NCI-H1048 (cell line): ENCODE results near the gene CMC4.

Source experiments
- DNase-seq: peaks from one replicate; lab custom pipeline; 2025; lab: John Stamatoyannopoulos, UW

CMC4 gene

GRCh38 chrX:155070975-155071693, at the start of gene CMC4, which contains the start of the genes BRCC3 and MTCP1:
CMC4 (minus strand) TSS chrX:155071136; CDS start chrX:155064023, 7,113 bp downstream.
BRCC3 (plus strand) TSS chrX:155071508; CDS start chrX:155071528, 20 bp downstream.
MTCP1 (minus strand) TSS chrX:155071136; CDS start chrX:155066010, 5,126 bp downstream.
- DNase-seq = peak; percentile 51

GRCh38 chrX:155115174-155115819, 44.4 kb upstream of the CMC4 start:
- DNase-seq = no peak

- no peak for DNase-seq
Measured at GRCh38 chrX:155113097-155113496, 42.2 kb upstream of the CMC4 start.

GRCh38 chrX:155112171-155112570, 41.2 kb upstream of the CMC4 start:
- DNase-seq = no peak

- no peak for DNase-seq
Measured at GRCh38 chrX:155108427-155108826, 37.5 kb upstream of the CMC4 start.

GRCh38 chrX:155105919-155106318, 35.0 kb upstream of the CMC4 start:
- DNase-seq = no peak

GRCh38 chrX:155094468-155095061, 23.6 kb upstream of the CMC4 start:
- no peak for DNase-seq

GRCh38 chrX:155086961-155087735, 16.2 kb upstream of the CMC4 start:
- no peak for DNase-seq

- no peak for DNase-seq
Measured at GRCh38 chrX:155086202-155086840, 15.4 kb upstream of the CMC4 start.

- DNase-seq = no peak
Measured at GRCh38 chrX:155071694-155072280, 851 bp upstream of the CMC4 start.

GRCh38 chrX:155070663-155070974, 317 bp downstream of the CMC4 start:
- no peak for DNase-seq

GRCh38 chrX:155070038-155070437, 898 bp downstream of the CMC4 start:
- no peak for DNase-seq

- no peak for DNase-seq
Measured at GRCh38 chrX:155069414-155069813, 1.5 kb downstream of the CMC4 start.

GRCh38 chrX:155068165-155068564, 2.8 kb downstream of the CMC4 start:
- no peak for DNase-seq

GRCh38 chrX:155065035-155065734, 5.8 kb downstream of the CMC4 start:
- DNase-seq = no peak

- DNase-seq = no peak
Measured at GRCh38 chrX:155061760-155062159, 9.2 kb downstream of the CMC4 start.

GRCh38 chrX:155056877-155057792, 13.8 kb downstream of the CMC4 start:
- peak; percentile 32 for DNase-seq

GRCh38 chrX:155056471-155056870, 14.5 kb downstream of the CMC4 start:
- no peak for DNase-seq

GRCh38 chrX:155055494-155055893, 15.4 kb downstream of the CMC4 start:
- no peak for DNase-seq

- DNase-seq = no peak
Measured at GRCh38 chrX:155054255-155054654, 16.7 kb downstream of the CMC4 start.
